Measurements from ENCODE around the gene ROBO1.

Gene ROBO1

GRCh38 chr3:79543218-79543982 is 224.4 kb downstream of the ROBO1 start:
- Histone ChIP-seq H3K4me3 (no peak overlapping the region), H3K27ac (no peak overlapping the region)
- DNase-seq (ENCODE audit: low spot score): no peak
- TF ChIP-seq, protein P1, sequence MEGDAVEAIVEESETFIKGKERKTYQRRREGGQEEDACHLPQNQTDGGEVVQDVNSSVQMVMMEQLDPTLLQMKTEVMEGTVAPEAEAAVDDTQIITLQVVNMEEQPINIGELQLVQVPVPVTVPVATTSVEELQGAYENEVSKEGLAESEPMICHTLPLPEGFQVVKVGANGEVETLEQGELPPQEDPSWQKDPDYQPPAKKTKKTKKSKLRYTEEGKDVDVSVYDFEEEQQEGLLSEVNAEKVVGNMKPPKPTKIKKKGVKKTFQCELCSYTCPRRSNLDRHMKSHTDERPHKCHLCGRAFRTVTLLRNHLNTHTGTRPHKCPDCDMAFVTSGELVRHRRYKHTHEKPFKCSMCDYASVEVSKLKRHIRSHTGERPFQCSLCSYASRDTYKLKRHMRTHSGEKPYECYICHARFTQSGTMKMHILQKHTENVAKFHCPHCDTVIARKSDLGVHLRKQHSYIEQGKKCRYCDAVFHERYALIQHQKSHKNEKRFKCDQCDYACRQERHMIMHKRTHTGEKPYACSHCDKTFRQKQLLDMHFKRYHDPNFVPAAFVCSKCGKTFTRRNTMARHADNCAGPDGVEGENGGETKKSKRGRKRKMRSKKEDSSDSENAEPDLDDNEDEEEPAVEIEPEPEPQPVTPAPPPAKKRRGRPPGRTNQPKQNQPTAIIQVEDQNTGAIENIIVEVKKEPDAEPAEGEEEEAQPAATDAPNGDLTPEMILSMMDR (IDR thresholded peaks at IDR 0.05): no peak

DNA sequence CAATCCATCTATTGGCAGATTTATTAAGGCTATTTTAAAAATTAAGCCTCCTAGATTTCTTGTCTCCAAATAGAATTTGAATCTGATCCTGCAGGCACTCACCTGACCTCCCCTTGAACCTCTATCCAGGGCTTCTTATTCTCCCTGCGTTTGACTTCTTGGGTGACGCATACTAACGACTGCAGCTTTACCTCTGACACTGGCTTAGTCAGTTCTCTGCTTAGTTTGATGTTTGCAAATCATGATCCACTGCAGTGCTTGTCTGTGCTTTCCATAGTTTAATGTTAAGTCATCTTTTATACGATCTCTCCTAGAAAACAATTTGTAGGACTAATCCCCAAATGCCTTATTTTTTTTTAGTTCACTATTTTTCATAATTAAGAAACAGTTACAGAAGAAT is 233.1 kb downstream of the ROBO1 start:
- DNase-seq (ENCODE audit: low spot score): no peak
- Histone ChIP-seq H3K4me3 (no peak overlapping the region), H3K27ac (no peak overlapping the region)
- TF ChIP-seq, protein P1 (IDR thresholded peaks at IDR 0.05): no peak

DNA sequence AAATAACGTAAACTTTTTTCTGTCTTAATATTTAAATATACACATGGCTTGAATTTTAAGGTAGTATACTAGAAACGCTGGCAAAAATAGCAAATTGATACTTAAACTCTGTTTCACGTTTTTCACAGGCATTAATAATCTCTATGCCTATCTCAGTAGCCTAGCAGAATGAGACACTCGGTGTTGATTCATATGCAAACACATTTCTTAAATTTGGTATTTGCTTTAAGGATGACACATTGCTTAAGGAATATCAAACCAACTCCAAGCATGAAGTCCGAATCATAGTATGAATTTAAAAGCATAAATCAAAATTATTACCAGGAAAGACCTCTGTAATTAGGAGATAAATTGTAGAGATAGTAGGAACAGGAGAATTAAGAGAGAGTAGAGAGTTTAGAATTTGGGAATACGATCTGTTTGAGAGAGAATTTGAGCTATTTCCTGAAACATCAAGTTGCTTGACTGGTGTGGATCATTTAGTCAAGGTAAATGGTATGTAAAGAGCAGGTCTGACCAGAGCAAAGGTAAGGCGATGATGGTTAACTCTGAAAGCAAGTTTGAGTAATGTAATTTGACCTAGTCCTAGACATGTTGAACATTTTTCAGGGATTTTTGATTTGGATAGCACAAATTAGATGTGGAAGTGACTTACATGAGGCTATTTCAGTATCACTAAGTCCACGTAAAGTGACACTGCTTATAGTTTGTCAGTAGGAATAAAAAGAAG is 236.1 kb downstream of the ROBO1 start:
- Histone ChIP-seq H3K4me3 (no peak overlapping the region), H3K27ac (no peak overlapping the region)
- DNase-seq (ENCODE audit: low spot score): no peak
- TF ChIP-seq, protein P1 (IDR thresholded peaks at IDR 0.05): no peak

- no peak for DNase-seq (ENCODE audit: low spot score)
- TF ChIP-seq, protein P1 (IDR thresholded peaks at IDR 0.05): peak; percentile 36
- Histone ChIP-seq H3K27ac (no peak overlapping the region), H3K4me3 (no peak overlapping the region)
These were observed 246.5 kb downstream of the ROBO1 start for GRCh38 chr3:79521221-79521848.

- DNase-seq (ENCODE audit: low spot score): no peak
- TF ChIP-seq, protein P1 (IDR thresholded peaks at IDR 0.05): no peak
- Histone ChIP-seq H3K4me3 (no peak overlapping the region), H3K27ac (no peak overlapping the region)
These were observed 249.9 kb downstream of the ROBO1 start for GRCh38 chr3:79517766-79518413.

- Histone ChIP-seq H3K4me3 (no peak overlapping the region), H3K27ac (no peak overlapping the region)
- DNase-seq (ENCODE audit: low spot score): no peak
- TF ChIP-seq, protein P1 (IDR thresholded peaks at IDR 0.05): no peak
These were observed 251.0 kb downstream of the ROBO1 start for GRCh38 chr3:79516795-79517194.

Measured in coronary artery (tissue), 2 donors.